Aorta (tissue), 5 donors: Measurements from ENCODE around the gene AOC1. TPM values are rescaled to one million over a fixed set of nuclear protein-coding genes. Genes with fewer than 3 reads are reported as not detected.

Experiments
- ATAC-seq: fragments of 200-7000 bp; cut with Tn5 transposase; one replicate; pipeline ENCODE4 v1.9.1; 2022; ENCODE audit warnings: moderate library complexity; ENCODE audit not compliant: low FRiP score
- DNase-seq, 2 donors: peaks; one replicate each; pipeline ENCODE4 v3.0.0-alpha.2; 2020
- H3K27ac ChIP-seq, 2 donors: one replicate each; pipeline ENCODE4 v1.5.1; 2013; ENCODE audit warnings: low read length in 2 of 2, mild to moderate bottlenecking in 2 of 2, moderate library complexity in 2 of 2, control low read depth in 1 of 2, inconsistent platforms in 1 of 2, low read depth in 1 of 2
- H3K27me3 ChIP-seq, 2 donors: one replicate each; pipeline ENCODE4 v1.6.1; 2013; ENCODE audit warnings: control low read depth in 1 of 2, low read length in 1 of 2, mild to moderate bottlenecking in 1 of 2, moderate library complexity in 1 of 2; ENCODE audit not compliant: insufficient read depth in 2 of 2, control insufficient read depth in 1 of 2
- H3K36me3 ChIP-seq, 2 donors: one replicate each; pipeline ENCODE4 v1.6.1; 2013; ENCODE audit warnings: control low read depth in 1 of 2, low read length in 1 of 2, mild to moderate bottlenecking in 1 of 2; ENCODE audit not compliant: insufficient read depth in 2 of 2, control insufficient read depth in 1 of 2
- H3K4me1 ChIP-seq, 2 donors: one replicate each; pipeline ENCODE4 v1.6.1; 2013; ENCODE audit warnings: low read length in 2 of 2, control low read depth in 1 of 2, mild to moderate bottlenecking in 1 of 2, moderate library complexity in 1 of 2; ENCODE audit not compliant: insufficient read depth in 2 of 2, control insufficient read depth in 1 of 2
- H3K4me3 ChIP-seq, 2 donors: one replicate each; pipeline ENCODE4 v1.5.1; 2013; ENCODE audit warnings: low read length in 2 of 2, control low read depth in 1 of 2, mild to moderate bottlenecking in 1 of 2
- H3K9me3 ChIP-seq: one replicate; pipeline ENCODE4 v1.6.1; 2013; ENCODE audit warnings: mild to moderate bottlenecking, low read length; ENCODE audit not compliant: control insufficient read depth
- WGBS, 2 donors: extraction: QIAGEN DNeasy Blood & Tissue Kit; methylation state at CpG; one replicate each; pipeline ENCODE4 v1.1.7; 2013; 5-methylcytosine and 5-hydroxymethylcytosine counted together
- intact Hi-C, 2 donors: fragments of 100-400 bp; cut with DNase I; formaldehyde crosslinking; loops; one replicate each; pipeline versions ENCODE4 v1.14.2 to v1.15.0; 2022
- polyA plus RNA-seq, 2 donors: library from polyadenylated mRNA; stranded (reverse); fragments of 200-250 nt; gene quantifications; one replicate each; pipeline ENCODE4 v1.2.3, GENCODE V29; 2013
- total RNA-seq, 2 donors: library from RNA; stranded (reverse); fragmentation: NEBNext Ultra II Directional; extraction: Animal tissue kit (Norgen Biotek cat#: 25700); gene quantifications; one replicate each; pipeline ENCODE4 v1.2.1, GENCODE V29; 2021
- donor health status: healthy with polysubstance abuse.
- donor health status: Bipolar disorder and iron deficiency.
- donor health status: DM: no; HTN: no; CAD: no.
- donor health status: DM: no; HTN: no; CAD: no.
- donor health status: DM: yes; HTN: yes; CAD: no.

Gene AOC1
- total and polyA plus RNA-seq, 4 donors: 0.23 to 17.9 (median 0.72) TPM; not detected in 1

- Histone ChIP-seq H3K4me3 (no peak overlapping the region), H3K27me3 (no peaks in the 10 kb centered on the region), H3K4me1 (no peaks in the 10 kb centered on the region), H3K36me3 (no peaks in the 10 kb centered on the region), H3K27ac (no peak overlapping the region), H3K9me3 (no peaks in the 10 kb centered on the region)
- 67 to 69% methylated on average over 9 of the region's 9 CpGs for WGBS, 2 donors
- intact Hi-C loops: no loop called here
- ATAC-seq: no peak
- peak in 1 of 2 donors; percentile 45 for DNase-seq
Measured at GRCh38 chr7:150860978-150861295, 8.6 kb downstream of the AOC1 start.

GRCh38 chr7:150862356-150862755 lies 10.0 kb downstream of the AOC1 start:
- no peaks in the 10 kb centered on the region for H3K36me3 ChIP-seq
- H3K27me3 ChIP-seq: no peaks in the 10 kb centered on the region
- intact Hi-C loops: no loop called here
- no peak overlapping the region for H3K27ac ChIP-seq
- no peak overlapping the region for H3K4me3 ChIP-seq
- no peaks in the 10 kb centered on the region for H3K4me1 ChIP-seq
- WGBS, 2 donors: 61 to 73% methylated on average over 6 of the region's 6 CpGs
- DNase-seq (peak in 1 of 2 donors; percentile 62), ATAC-seq (no peak)
- H3K9me3 ChIP-seq: no peaks in the 10 kb centered on the region

GRCh38 chr7:150863946-150864345 lies 11.6 kb downstream of the AOC1 start:
- Histone ChIP-seq H3K27me3 (no peaks in the 10 kb centered on the region), H3K36me3 (no peaks in the 10 kb centered on the region), H3K27ac (no peak overlapping the region), H3K4me1 (no peaks in the 10 kb centered on the region), H3K9me3 (no peaks in the 10 kb centered on the region), H3K4me3 (no peak overlapping the region)
- intact Hi-C loops: no loop called here
- DNase-seq (peak in 1 of 2 donors; percentile 40), ATAC-seq (no peak)
- WGBS, 2 donors: 77 to 91% methylated on average over 6 of the region's 6 CpGs

DNA sequence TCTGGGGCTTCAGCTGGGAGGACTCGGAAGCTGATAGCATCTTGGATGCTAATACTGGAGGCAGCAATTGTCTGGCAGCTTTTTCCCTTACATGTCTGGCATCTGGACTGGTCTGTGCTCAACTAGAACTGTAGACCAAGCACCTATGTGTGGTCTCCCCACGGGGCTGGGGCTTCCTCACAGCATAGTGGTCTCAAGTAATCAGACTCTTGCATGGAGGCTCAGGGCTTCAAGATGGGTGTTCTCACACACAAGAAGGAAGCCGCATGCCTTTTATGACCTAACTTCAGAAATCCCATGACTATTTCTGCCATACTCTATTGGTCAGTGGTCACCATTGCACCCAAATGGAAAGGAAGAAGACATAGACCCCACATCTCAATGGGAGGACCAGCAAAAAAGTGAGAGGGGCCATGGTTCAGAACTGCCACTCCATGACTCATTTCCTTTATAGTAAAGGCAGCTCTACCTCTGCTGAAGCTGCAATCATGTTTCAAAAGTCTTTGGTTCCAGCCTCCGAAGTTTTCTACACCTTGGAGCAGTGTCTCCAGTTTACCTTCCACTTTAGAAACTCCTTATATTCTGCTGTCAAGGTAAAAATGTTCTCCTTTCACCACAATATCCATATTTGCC lies 14.7 kb downstream of the AOC1 start:
- ATAC-seq: no peak
- intact Hi-C loops: no loop called here
- DNase-seq: no peak
- WGBS, 2 donors: 75 to 76% methylated on average over 4 of the region's 4 CpGs
- Histone ChIP-seq H3K4me3 (no peak overlapping the region), H3K36me3 (no peaks in the 10 kb centered on the region), H3K9me3 (no peaks in the 10 kb centered on the region), H3K27me3 (no peaks in the 10 kb centered on the region), H3K4me1 (no peaks in the 10 kb centered on the region), H3K27ac (no peak overlapping the region)

DNA sequence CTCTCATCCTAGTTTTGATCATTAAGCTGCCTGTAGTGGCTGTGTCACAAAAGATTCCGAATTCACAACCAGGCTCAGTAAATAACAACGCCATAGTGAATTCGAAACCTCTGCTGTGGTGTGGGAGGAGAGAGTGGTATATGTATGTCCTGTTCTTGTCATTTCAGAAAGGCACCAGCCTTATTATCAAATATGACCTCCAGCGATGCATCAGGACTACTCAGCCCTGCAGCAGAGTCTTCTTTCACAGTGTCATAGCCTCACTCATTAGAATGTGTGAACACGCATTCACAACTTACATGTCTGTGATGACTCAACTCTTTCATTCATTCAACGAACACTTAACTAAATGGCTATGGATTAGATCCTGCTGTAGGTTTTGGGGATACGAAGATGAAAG lies 15.3 kb downstream of the AOC1 start:
- intact Hi-C loops: no loop called here
- no peak for ATAC-seq
- no peaks in the 10 kb centered on the region for H3K36me3 ChIP-seq
- WGBS, 2 donors: 89 to 92% methylated on average over 7 of the region's 7 CpGs
- no peaks in the 10 kb centered on the region for H3K9me3 ChIP-seq
- H3K4me1 ChIP-seq: no peaks in the 10 kb centered on the region
- H3K4me3 ChIP-seq: no peak overlapping the region
- no peaks in the 10 kb centered on the region for H3K27me3 ChIP-seq
- DNase-seq: no peak
- H3K27ac ChIP-seq: no peak overlapping the region

- no peak for ATAC-seq
- Histone ChIP-seq H3K9me3 (no peaks in the 10 kb centered on the region), H3K27ac (no peak overlapping the region), H3K4me3 (no peak overlapping the region), H3K27me3 (no peaks in the 10 kb centered on the region), H3K4me1 (no peaks in the 10 kb centered on the region), H3K36me3 (no peaks in the 10 kb centered on the region)
- no peak for DNase-seq
- 74 to 77% methylated on average over 2 of the region's 2 CpGs for WGBS, 2 donors
- intact Hi-C loops: no loop called here
Measured at GRCh38 chr7:150869467-150869866, 17.1 kb downstream of the AOC1 start.

DNA sequence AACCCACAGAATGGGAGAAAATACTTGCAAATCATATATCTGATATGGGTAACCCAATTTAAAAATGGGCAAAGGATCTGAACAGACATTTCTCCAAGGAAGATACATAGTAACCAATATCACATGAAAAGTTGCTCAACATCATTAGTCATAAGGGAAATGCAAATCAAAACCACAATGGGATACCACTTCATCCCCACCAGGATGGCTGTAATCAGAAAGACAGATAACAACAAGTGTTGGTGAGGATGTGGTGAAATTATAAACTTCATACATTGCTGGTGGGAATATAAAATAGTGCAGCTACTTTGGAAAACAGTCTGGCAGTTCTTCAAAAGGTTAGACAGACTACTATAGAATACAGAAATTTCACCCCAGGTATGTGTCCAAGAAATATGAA lies 19.3 kb downstream of the AOC1 start:
- no peak overlapping the region for H3K27ac ChIP-seq
- DNase-seq: no peak
- no peaks in the 10 kb centered on the region for H3K4me1 ChIP-seq
- no peak overlapping the region for H3K4me3 ChIP-seq
- H3K36me3 ChIP-seq: no peaks in the 10 kb centered on the region
- ATAC-seq: no peak
- H3K9me3 ChIP-seq: no peaks in the 10 kb centered on the region
- intact Hi-C loops: no loop called here
- no peaks in the 10 kb centered on the region for H3K27me3 ChIP-seq

- 81 to 91% methylated on average over 8 of the region's 8 CpGs for WGBS, 2 donors
- peaks cover 6% of the 10 kb centered on the region for H3K9me3 ChIP-seq
- intact Hi-C loops: no loop called here
- H3K4me1 ChIP-seq: no peaks in the 10 kb centered on the region
- no peak overlapping the region for H3K27ac ChIP-seq
- no peaks in the 10 kb centered on the region for H3K27me3 ChIP-seq
- H3K4me3 ChIP-seq: no peak overlapping the region
- ATAC-seq: no peak
- DNase-seq: no peak
- no peaks in the 10 kb centered on the region for H3K36me3 ChIP-seq
Measured at GRCh38 chr7:150874401-150875198, 22.3 kb downstream of the AOC1 start.

DNA sequence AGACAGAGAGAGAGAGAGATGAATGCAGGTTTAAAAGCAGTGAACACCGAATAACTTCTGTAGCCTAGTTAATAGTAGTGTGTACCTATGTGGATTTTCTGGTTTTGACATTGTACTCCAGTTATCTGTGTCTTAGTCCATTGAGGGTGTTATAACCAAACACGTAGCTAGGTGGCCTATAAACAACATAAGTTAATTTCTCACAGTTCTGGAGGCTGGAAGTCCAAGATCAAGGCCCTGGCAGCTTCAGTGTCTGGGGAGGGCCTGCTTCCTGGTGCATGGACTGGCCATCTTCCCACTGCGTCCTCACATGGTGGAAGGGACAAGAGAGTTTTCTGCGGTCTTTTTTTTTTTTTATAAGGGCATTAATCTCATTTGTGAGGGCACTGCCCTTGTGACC lies 23.5 kb downstream of the AOC1 start:
- no peaks in the 10 kb centered on the region for H3K27me3 ChIP-seq
- H3K4me1 ChIP-seq: no peaks in the 10 kb centered on the region
- H3K9me3 ChIP-seq: peaks cover 7% of the 10 kb centered on the region
- H3K27ac ChIP-seq: no peak overlapping the region
- intact Hi-C loops: no loop called here
- 78 to 90% methylated on average over 4 of the region's 4 CpGs for WGBS, 2 donors
- no peak for ATAC-seq
- H3K36me3 ChIP-seq: no peaks in the 10 kb centered on the region
- no peak for DNase-seq
- H3K4me3 ChIP-seq: no peak overlapping the region
